ENCODE measurements around the gene MARCHF5. TPM values are rescaled to one million over a fixed set of nuclear protein-coding genes. Genes with fewer than 3 reads are reported as not detected.
"Not testable (repeated sequence)": the region's sequence is repeated elsewhere in the genome, so short reads cannot be mapped to it uniquely, and the experiment has no call there.

The MARCHF5 gene
- total RNA-seq, 1 donor from 2014 or later = 49.9 TPM

GRCh38 chr10:92323079-92323478 lies 32.1 kb downstream of the MARCHF5 start:
- H3K27ac Mint-ChIP-seq (ENCODE audit: unreplicated experiment) = no peak overlapping the region
- no peak for TF ChIP-seq CTCF (IDR thresholded peaks at IDR 0.05)
- peaks cover 8% of the 10 kb centered on the region for H3K9me3 Mint-ChIP-seq (ENCODE audit: unreplicated experiment)
- no peak for DNase-seq (ENCODE audit: extremely low spot score, unreplicated experiment)
- H3K36me3 Mint-ChIP-seq (ENCODE audit: unreplicated experiment) = peaks cover 29% of the 10 kb centered on the region
- H3K4me1 Mint-ChIP-seq (ENCODE audit: unreplicated experiment) = peaks cover 8% of the 10 kb centered on the region
- H3K4me3 Mint-ChIP-seq (ENCODE audit: unreplicated experiment) = no peak overlapping the region
- H3K27me3 Mint-ChIP-seq (ENCODE audit: unreplicated experiment) = no peaks in the 10 kb centered on the region

GRCh38 chr10:92327445-92328433 lies 36.8 kb downstream of the MARCHF5 start:
- H3K36me3 Mint-ChIP-seq (ENCODE audit: unreplicated experiment) = peaks cover 13% of the 10 kb centered on the region
- peaks cover 8% of the 10 kb centered on the region for H3K4me1 Mint-ChIP-seq (ENCODE audit: unreplicated experiment)
- H3K4me3 Mint-ChIP-seq (ENCODE audit: unreplicated experiment) = no peak overlapping the region
- DNase-seq (ENCODE audit: extremely low spot score, unreplicated experiment) = no peak
- no peak for TF ChIP-seq CTCF (IDR thresholded peaks at IDR 0.05)
- H3K27ac Mint-ChIP-seq (ENCODE audit: unreplicated experiment) = no peak overlapping the region
- H3K9me3 Mint-ChIP-seq (ENCODE audit: unreplicated experiment) = peaks cover 3% of the 10 kb centered on the region
- H3K27me3 Mint-ChIP-seq (ENCODE audit: unreplicated experiment) = no peaks in the 10 kb centered on the region

GRCh38 chr10:92328993-92329392 lies 38.0 kb downstream of the MARCHF5 start:
- TF ChIP-seq CTCF (IDR thresholded peaks at IDR 0.05) = no peak
- H3K36me3 Mint-ChIP-seq (ENCODE audit: unreplicated experiment) = peaks cover 9% of the 10 kb centered on the region
- DNase-seq (ENCODE audit: extremely low spot score, unreplicated experiment) = no peak
- H3K9me3 Mint-ChIP-seq (ENCODE audit: unreplicated experiment) = no peaks in the 10 kb centered on the region
- no peaks in the 10 kb centered on the region for H3K27me3 Mint-ChIP-seq (ENCODE audit: unreplicated experiment)
- no peak overlapping the region for H3K4me3 Mint-ChIP-seq (ENCODE audit: unreplicated experiment)
- H3K4me1 Mint-ChIP-seq (ENCODE audit: unreplicated experiment) = peaks cover 2% of the 10 kb centered on the region
- H3K27ac Mint-ChIP-seq (ENCODE audit: unreplicated experiment) = no peak overlapping the region

- not testable (repeated sequence) for H3K4me1 Mint-ChIP-seq (ENCODE audit: unreplicated experiment); DNase-seq (ENCODE audit: extremely low spot score, unreplicated experiment); H3K4me3 Mint-ChIP-seq (ENCODE audit: unreplicated experiment); H3K27me3 Mint-ChIP-seq (ENCODE audit: unreplicated experiment); H3K27ac Mint-ChIP-seq (ENCODE audit: unreplicated experiment); H3K9me3 Mint-ChIP-seq (ENCODE audit: unreplicated experiment); H3K36me3 Mint-ChIP-seq (ENCODE audit: unreplicated experiment)
Observed at GRCh38 chr10:92329927-92330326, 39.0 kb downstream of the MARCHF5 start.

GRCh38 chr10:92342796-92343195 lies 51.8 kb downstream of the MARCHF5 start:
- H3K27ac Mint-ChIP-seq (ENCODE audit: unreplicated experiment) = no peak overlapping the region
- H3K4me1 Mint-ChIP-seq (ENCODE audit: unreplicated experiment) = peaks cover 4% of the 10 kb centered on the region
- TF ChIP-seq CTCF (IDR thresholded peaks at IDR 0.05) = no peak
- no peak for DNase-seq (ENCODE audit: extremely low spot score, unreplicated experiment)
- H3K4me3 Mint-ChIP-seq (ENCODE audit: unreplicated experiment) = no peak overlapping the region
- no peaks in the 10 kb centered on the region for H3K9me3 Mint-ChIP-seq (ENCODE audit: unreplicated experiment)
- H3K36me3 Mint-ChIP-seq (ENCODE audit: unreplicated experiment) = peaks cover 30% of the 10 kb centered on the region
- H3K27me3 Mint-ChIP-seq (ENCODE audit: unreplicated experiment) = no peaks in the 10 kb centered on the region

GRCh38 chr10:92345575-92345974 lies 54.6 kb downstream of the MARCHF5 start:
- H3K4me3 Mint-ChIP-seq (ENCODE audit: unreplicated experiment); H3K4me1 Mint-ChIP-seq (ENCODE audit: unreplicated experiment); H3K27ac Mint-ChIP-seq (ENCODE audit: unreplicated experiment); H3K9me3 Mint-ChIP-seq (ENCODE audit: unreplicated experiment); H3K27me3 Mint-ChIP-seq (ENCODE audit: unreplicated experiment); DNase-seq (ENCODE audit: extremely low spot score, unreplicated experiment): not testable (repeated sequence)
- H3K36me3 Mint-ChIP-seq (ENCODE audit: unreplicated experiment) = peaks cover 48% of the 10 kb centered on the region

- peaks cover 46% of the 10 kb centered on the region for H3K36me3 Mint-ChIP-seq (ENCODE audit: unreplicated experiment)
- H3K27me3 Mint-ChIP-seq (ENCODE audit: unreplicated experiment); H3K4me1 Mint-ChIP-seq (ENCODE audit: unreplicated experiment); DNase-seq (ENCODE audit: extremely low spot score, unreplicated experiment); H3K27ac Mint-ChIP-seq (ENCODE audit: unreplicated experiment); H3K9me3 Mint-ChIP-seq (ENCODE audit: unreplicated experiment); H3K4me3 Mint-ChIP-seq (ENCODE audit: unreplicated experiment): not testable (repeated sequence)
Observed at GRCh38 chr10:92347035-92347676, 56.2 kb downstream of the MARCHF5 start.
